GM19467 (cell line): ENCODE data around the gene MBD5.

Experiments
- ATAC-seq: cut with Tn5 transposase; IDR thresholded peaks from one replicate; pipeline ENCODE4 v1.9.1; 2021; ENCODE audit warnings: mild to moderate bottlenecking, moderate library complexity; ENCODE audit not compliant: unreplicated experiment

Gene MBD5

DNA sequence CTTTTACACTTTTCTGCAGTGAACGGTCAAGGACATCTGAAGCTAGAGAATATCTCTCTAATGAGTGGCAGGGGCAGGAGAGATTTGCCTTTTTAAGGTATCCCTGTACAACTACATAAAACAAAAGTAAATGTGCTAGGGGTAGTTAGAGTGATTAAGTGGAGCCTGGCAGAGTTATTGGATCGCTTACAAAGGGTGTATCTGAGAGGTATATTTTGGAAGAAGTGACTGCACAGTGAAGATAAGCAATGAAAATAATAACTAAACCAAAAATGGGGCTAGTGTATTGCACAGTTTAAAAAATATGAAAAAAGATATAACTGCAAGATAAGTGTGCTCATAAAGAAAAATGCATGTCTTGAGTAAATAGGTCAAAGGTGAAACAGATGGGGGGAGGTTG is 430.2 kb downstream of the MBD5 start:
- ATAC-seq, result no peak

DNA sequence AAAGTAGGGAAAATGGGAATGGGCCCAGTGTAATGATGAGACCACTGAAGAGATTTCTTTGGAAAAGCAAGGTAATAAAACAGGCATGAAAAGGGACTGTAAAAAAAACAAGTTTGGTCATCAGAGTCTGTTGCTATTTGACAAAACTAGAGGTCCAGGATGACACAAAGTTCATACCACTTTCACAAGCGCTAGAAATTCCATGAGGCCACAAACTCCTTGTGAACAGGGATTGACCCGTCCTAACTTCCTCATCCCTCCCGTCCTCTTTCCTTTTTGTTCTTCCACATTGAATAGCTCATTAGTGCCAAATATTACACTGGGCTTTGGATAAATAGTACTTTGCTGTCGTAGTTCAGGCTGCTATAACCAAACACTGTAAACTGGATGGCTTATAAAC is 434.9 kb downstream of the MBD5 start:
- ATAC-seq, result no peak

GRCh38 chr2:148458171-148458570 is 437.3 kb downstream of the MBD5 start:
- ATAC-seq, result no peak

- no peak for ATAC-seq
Measured at GRCh38 chr2:148459377-148459778, 438.5 kb downstream of the MBD5 start.

GRCh38 chr2:148461876-148462275 is 441.0 kb downstream of the MBD5 start:
- ATAC-seq, result no peak

DNA sequence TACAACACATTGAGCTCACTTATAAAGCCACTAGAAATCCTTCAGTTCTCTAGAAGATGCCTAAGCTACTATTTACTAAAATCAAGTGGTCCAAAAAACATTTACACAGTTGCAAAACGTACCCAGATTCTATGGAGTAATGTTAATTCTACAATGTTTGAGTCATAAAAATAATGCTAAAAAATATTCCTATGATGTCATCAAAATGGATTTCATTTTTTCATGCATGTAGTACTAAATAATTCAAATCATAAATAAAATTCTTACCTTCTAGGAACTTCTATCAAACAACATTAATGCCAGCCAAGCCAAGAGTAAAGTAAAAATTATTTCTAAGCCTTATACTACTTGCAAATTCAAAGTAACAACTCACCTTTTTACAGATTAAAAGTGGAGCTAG is 454.7 kb downstream of the MBD5 start:
- ATAC-seq, result no peak

GRCh38 chr2:148479398-148479797 is 458.5 kb downstream of the MBD5 start:
- no peak for ATAC-seq

- no peak for ATAC-seq
Measured at GRCh38 chr2:148483665-148484064, 462.8 kb downstream of the MBD5 start.

DNA sequence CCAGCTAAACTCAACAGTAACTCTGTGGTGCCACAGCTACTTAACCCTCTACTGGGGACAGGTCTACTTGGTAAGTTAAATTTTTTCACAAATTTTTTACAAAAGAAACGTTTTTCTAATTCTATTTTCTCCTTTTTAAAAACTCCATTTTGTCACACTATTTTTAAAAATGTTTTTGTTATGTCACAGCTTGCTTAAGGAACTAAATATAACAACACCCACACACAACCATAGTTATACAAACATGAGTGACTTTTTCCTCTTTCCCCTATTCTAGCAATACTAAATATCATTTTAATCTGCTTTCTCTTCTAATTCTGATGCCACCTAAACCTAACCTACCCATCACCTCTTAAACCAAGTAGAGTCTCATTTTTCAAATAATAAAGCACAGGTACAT is 463.2 kb downstream of the MBD5 start:
- ATAC-seq, result no peak

- ATAC-seq, result no peak
Measured at GRCh38 chr2:148486655-148487054, 465.8 kb downstream of the MBD5 start.

DNA sequence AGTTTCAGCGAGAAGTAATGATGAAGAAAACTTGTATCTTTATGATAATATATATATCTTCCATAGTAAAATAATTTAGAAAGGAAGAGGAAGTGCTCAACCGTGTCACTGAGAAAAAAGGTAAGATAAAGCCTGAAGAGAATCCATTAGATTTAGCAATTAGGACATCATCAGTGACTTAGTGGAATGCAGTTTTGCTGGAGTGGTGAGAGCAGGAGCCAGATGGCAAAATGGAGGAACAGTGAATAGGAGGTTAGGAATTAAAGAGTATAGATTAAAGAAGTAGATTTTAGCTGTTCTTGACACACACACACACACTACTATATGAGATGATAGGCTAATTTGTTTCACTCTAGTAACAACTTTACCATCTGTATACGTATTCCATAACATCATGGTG is 466.5 kb downstream of the MBD5 start:
- ATAC-seq, result no peak

DNA sequence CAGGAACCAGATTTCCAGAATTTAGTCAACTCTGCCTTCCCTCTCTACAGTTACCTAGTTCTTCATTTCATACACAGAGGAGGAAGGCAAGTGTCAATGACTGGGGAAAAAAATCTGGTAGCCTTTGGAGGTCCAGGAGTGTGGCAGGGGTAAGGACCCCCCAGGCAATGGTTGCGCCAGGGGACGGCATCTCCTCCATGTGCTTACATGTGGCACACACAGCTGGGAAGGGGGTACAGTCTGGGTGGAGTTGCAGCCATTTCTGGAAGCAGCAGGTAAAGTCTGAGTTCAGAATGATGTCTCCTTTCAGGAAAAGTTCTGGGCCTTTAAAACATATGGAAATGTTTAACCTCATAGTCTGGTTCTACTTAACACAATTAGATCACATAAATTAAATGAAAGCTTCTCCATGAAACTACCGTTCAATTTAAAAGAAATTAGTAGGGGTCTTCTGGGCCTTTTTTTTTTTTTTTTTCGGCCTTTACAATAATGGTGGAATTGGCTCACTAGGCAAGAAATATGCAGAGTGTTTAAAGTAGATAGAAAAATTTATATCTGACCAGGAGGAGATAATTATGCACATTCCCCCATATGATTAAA is 470.0 kb downstream of the MBD5 start:
- no peak for ATAC-seq

DNA sequence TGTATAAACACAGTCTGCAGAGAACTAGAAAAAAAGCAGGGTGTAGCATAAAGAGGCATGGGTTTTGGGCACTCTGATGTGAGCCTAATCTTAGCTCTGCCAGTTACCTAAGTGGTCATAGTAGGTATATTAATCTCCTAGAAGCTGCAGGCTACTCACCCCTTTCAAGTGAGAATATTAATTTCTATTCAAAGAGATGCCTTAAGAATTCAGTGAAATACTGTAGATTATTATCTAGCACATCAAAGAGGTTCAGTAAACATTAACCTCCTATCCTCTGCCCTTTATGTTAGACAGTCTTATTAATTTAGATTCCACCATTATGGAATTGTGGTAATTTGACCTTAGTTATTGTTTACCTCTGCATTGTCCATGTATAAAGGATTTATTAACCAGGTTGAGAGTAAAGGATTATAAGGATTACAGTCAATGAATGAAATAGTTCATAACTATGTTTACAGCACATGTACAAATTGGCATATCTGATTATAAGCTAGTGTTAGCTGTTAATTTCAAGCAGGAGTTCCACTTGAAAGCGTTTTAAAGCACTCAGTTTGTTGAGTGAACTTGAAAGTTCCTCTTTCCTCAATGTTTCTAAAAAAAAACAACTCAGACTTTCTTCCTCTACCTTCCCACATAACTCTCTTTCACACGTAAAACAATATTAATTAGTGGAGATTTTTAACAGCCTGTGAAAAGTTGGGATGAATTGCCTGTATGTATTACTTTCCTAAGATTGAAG is 473.1 kb downstream of the MBD5 start:
- peak; percentile 69 for ATAC-seq

GRCh38 chr2:148495586-148495985 is 474.7 kb downstream of the MBD5 start:
- no peak for ATAC-seq

GRCh38 chr2:148501545-148501944 is 480.7 kb downstream of the MBD5 start:
- ATAC-seq, result no peak

GRCh38 chr2:148503516-148503915 is 482.6 kb downstream of the MBD5 start:
- ATAC-seq, result no peak

DNA sequence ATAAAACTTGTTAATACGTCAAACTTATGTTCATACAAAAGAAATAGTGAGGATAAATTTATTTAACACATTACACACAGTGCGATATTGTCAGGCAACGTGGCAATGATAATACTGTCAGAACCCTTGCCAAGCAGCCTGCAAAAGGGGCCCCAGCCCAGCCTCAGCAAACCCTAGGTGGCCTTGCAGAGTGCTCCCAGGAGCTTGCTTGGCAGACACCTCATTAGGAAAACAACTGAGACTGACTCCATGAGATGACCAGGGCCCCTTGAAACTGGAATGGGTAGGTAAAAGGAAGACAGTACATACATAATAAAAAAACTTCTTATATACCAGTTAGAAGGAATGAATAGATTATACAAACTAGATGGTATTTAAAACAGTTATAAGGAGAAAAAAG is 487.1 kb downstream of the MBD5 start:
- no peak for ATAC-seq

GRCh38 chr2:148508878-148509287 is 488.0 kb downstream of the MBD5 start:
- no peak for ATAC-seq

DNA sequence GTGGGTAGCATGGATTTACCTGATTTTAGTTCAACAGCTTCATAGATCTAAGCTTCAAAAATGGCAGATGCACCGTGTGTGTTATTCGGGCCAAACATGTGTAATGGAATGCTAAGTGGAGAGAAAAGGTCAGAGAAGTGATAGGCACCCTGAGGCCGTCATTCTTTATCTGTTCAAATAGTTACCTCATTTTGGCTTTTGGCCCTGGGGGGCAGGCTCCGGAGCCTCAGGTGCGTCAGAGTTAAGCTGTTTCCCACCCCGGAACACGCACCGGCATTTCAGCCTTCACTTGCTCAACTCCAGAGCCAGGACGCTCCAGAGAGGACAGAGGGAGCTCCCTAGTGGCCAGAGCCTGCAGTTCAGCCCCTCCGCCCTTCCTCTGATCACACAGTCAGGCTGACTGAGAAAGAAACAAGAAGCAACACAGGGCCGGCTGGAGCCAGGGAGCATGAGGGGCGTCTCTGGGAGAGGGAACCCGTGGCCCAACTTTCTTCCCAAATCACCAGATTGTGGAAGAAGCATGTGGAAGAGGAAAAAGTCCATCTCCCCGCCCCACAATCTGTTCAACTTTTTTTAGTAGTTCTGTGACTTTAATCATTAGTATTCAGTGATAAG is 488.5 kb downstream of the MBD5 start:
- ATAC-seq, result peak; percentile 100

- ATAC-seq, result no peak
Measured at GRCh38 chr2:148511883-148512282, 491.0 kb downstream of the MBD5 start.

GRCh38 chr2:148512501-148512900 is 491.6 kb downstream of the MBD5 start:
- no peak for ATAC-seq

DNA sequence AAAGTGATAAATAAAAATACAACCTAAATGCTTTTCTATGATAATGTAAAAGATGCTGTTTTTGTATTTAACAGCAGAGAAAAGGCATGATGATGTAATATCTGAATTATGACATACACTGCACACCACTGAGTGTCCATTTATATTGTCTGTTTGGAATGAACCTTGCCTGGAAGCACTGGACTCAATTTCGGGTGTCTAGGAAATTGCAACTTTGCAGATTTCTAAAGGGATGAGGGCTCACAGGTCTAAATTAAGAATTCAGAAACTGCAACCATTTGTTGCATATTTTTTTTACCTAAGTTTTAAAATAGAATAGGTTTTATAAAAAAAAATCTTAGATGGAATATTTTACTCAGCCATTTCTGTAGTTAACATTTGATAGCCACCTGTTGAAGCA is 492.5 kb downstream of the MBD5 start:
- ATAC-seq, result no peak
